ENCODE data around the gene FCHSD2. TPM values are rescaled to one million over a fixed set of nuclear protein-coding genes. Genes with fewer than 3 reads are reported as not detected.
"Not testable (repeated sequence)": the region's sequence is repeated elsewhere in the genome, so short reads cannot be mapped to it uniquely, and the experiment has no call there.

FCHSD2 gene
- total and polyA plus RNA-seq, 9 of the 15 experiments (the other 6 are each of a cell fraction or from before 2014, with no cell fraction given) = 1.8 to 14.7 (median 6.4) TPM

GRCh38 chr11:72912253-72912652 is 229.9 kb downstream of the FCHSD2 start:
- Histone ChIP-seq H3K27me3 (ENCODE audit: control insufficient read depth in 2 of 2, insufficient read depth in 2 of 2, low read length in 2 of 2) (no peaks in the 10 kb centered on the region), H3K4me3 (no peak overlapping the region), H4K20me1 (replicated peaks; ENCODE audit: control insufficient read depth, insufficient read depth, low read length) (no peaks in the 10 kb centered on the region), H3K9ac (ENCODE audit: insufficient read depth in 1 of 2, low read depth in 2 of 2, low read length in 2 of 2) (no peak overlapping the region), H3K9me1 (ENCODE audit: control insufficient read depth, insufficient read depth, low read length) (no peaks in the 10 kb centered on the region), H2AFZ (ENCODE audit: low read depth, low read length) (no peak overlapping the region), H3K79me2 (ENCODE audit: control insufficient read depth, insufficient read depth, low read length) (no peaks in the 10 kb centered on the region), H3K36me3 (ENCODE audit: control insufficient read depth, insufficient read depth, low read length) (no peaks in the 10 kb centered on the region), H3K4me1 (replicated peaks in 1 of 2; ENCODE audit: control insufficient read depth in 2 of 2, insufficient read depth in 2 of 2, low read length in 2 of 2) (no peaks in the 10 kb centered on the region), H3K9me3 (replicated peaks; ENCODE audit: control insufficient read depth, insufficient read depth, low read depth, low read length) (0 out of 2 replicates have a peak, but pooled peaks cover 4% of the 10 kb centered on the region), H3K27ac (ENCODE audit: extremely low read depth, low read depth, low read length) (no peak overlapping the region), H3K4me2 (ENCODE audit: insufficient read depth, low read length) (no peak overlapping the region)
- BruUV-seq (replicated peaks) = no TSS peak
- FAIRE-seq = no peak
- WGBS (ENCODE audit: insufficient coverage, low coverage, missing lambda C conversion rate) = 73% methylated on average over 1 of the region's 1 CpG
- intact Hi-C loops (cut with micrococcal nuclease) = no loop called here
- TF ChIP-seq KAT8 (IDR thresholded peaks at IDR 0.05; ENCODE audit: low read depth) (no peak), NCOA4 (IDR thresholded peaks at IDR 0.05; ENCODE audit: partially characterized antibody) (no peak), STAT6 (CRISPR knock-in tag; IDR thresholded peaks at IDR 0.05) (no peak), ETV1 (tag; conservative IDR thresholded peaks at IDR 0.05; ENCODE audit: low read depth) (no peak), ZNF324 (CRISPR knock-in tag; IDR thresholded peaks at IDR 0.05) (peak; percentile 89), NONO (IDR thresholded peaks at IDR 0.05; ENCODE audit: low read depth in 2 of 2, low read length in 1 of 2) (no peak), ZMIZ1 (IDR thresholded peaks at IDR 0.05; ENCODE audit: low read depth in 2 of 2, low read length in 2 of 2) (no peak), ZNF695 (CRISPR knock-in tag; IDR thresholded peaks at IDR 0.05) (no peak), ZNF444 (CRISPR knock-in tag; IDR thresholded peaks at IDR 0.05) (no peak)
- POLR2A ChIA-PET = no interaction called here
- ATAC-seq = no peak
- CTCF ChIA-PET (ENCODE audit: low intra/inter-chr PET ratio) = no interaction called here
- DNase-seq (ENCODE audit: extremely low read depth in 1 of 4, low spot score in 3 of 4) = no peak
- in situ Hi-C loops (cut with MboI) = no loop called here

- H3K4me2 ChIP-seq (ENCODE audit: insufficient read depth, low read length); FAIRE-seq; H3K27me3 ChIP-seq (ENCODE audit: control insufficient read depth in 2 of 2, insufficient read depth in 2 of 2, low read length in 2 of 2); H4K20me1 ChIP-seq (replicated peaks; ENCODE audit: control insufficient read depth, insufficient read depth, low read length); H3K27ac ChIP-seq (ENCODE audit: extremely low read depth, low read depth, low read length); ATAC-seq; BruUV-seq (replicated peaks); DNase-seq (ENCODE audit: extremely low read depth in 1 of 4, low spot score in 3 of 4); CTCF ChIA-PET (ENCODE audit: low intra/inter-chr PET ratio); H3K9me1 ChIP-seq (ENCODE audit: control insufficient read depth, insufficient read depth, low read length); H3K4me1 ChIP-seq (replicated peaks in 1 of 2; ENCODE audit: control insufficient read depth in 2 of 2, insufficient read depth in 2 of 2, low read length in 2 of 2); H3K9me3 ChIP-seq (replicated peaks; ENCODE audit: control insufficient read depth, insufficient read depth, low read depth, low read length); H3K79me2 ChIP-seq (ENCODE audit: control insufficient read depth, insufficient read depth, low read length); in situ Hi-C loops (cut with MboI); H3K36me3 ChIP-seq (ENCODE audit: control insufficient read depth, insufficient read depth, low read length); H2AFZ ChIP-seq (ENCODE audit: low read depth, low read length); H3K9ac ChIP-seq (ENCODE audit: insufficient read depth in 1 of 2, low read depth in 2 of 2, low read length in 2 of 2); H3K4me3 ChIP-seq; intact Hi-C loops (cut with micrococcal nuclease): not testable (repeated sequence)
- POLR2A ChIA-PET = interaction anchor here (0.6 kb wide), 1 partner anchor 152 kb away, joined by 3 read pairs; no protein-coding TSS in a partner anchor
- WGBS (ENCODE audit: insufficient coverage, low coverage, missing lambda C conversion rate) = 84% methylated on average over 15 of the region's 42 CpGs
These were observed 232.3 kb downstream of the FCHSD2 start for GRCh38 chr11:72909558-72910388.

All from K562 (cell line).